Adrenal gland (tissue), 5 donors: ENCODE results near the gene UGT3A1.

ENCODE experiments used
- CTCF ChIP-seq, 6 experiments: fragments of 450-650 bp in 4 of 6; fragments of 200-600 bp in 2 of 6; sonication (generic) in 1 of 6; IDR thresholded peaks; 1 replicate in 5 of 6; 2 replicates in 1 of 6; pipeline versions ENCODE4 v1.5.1 to v1.8.0; 2016 to 2021; ENCODE audit warnings: antibody characterized with exemption in 6 of 6, mild to moderate bottlenecking in 2 of 6, moderate library complexity in 1 of 6
- POLR2A ChIP-seq, 2 donors: fragments of 450-650 bp; IDR thresholded peaks; one replicate each; pipeline ENCODE4 v1.6.1; 2017; ENCODE audit warnings: antibody characterized with exemption in 2 of 2, mild to moderate bottlenecking in 2 of 2, moderate library complexity in 1 of 2
- donor health status: DM: no; HTN: no; CAD: no.

- TF ChIP-seq CTCF (IDR thresholded peaks at IDR 0.05) (no peak), POLR2A (IDR thresholded peaks at IDR 0.05) (no peak)
Observed at GRCh38 chr5:35954175-35954574, 37.0 kb downstream of the UGT3A1 start.
